Esophagus (tissue), 2 donors: ENCODE results near the gene UTS2R. TPM values are rescaled to one million over a fixed set of nuclear protein-coding genes. Genes with fewer than 3 reads are reported as not detected.

Source experiments
- H3K27ac ChIP-seq, 2 donors: one replicate each; pipeline ENCODE4 v1.5.1; 2013; ENCODE audit warnings: low read depth in 2 of 2, mild to moderate bottlenecking in 2 of 2, inconsistent platforms in 1 of 2, low read length in 1 of 2, moderate library complexity in 1 of 2
- H3K27me3 ChIP-seq, 2 donors: one replicate each; pipeline ENCODE4 v1.6.1; 2013; ENCODE audit warnings: low read length in 2 of 2, control low read depth in 1 of 2, mild to moderate bottlenecking in 1 of 2; ENCODE audit not compliant: insufficient read depth in 2 of 2, control insufficient read depth in 1 of 2
- H3K36me3 ChIP-seq, 2 donors: one replicate each; pipeline ENCODE4 v1.6.1; 2013; ENCODE audit warnings: low read length in 1 of 2; ENCODE audit not compliant: control insufficient read depth in 2 of 2, insufficient read depth in 2 of 2
- H3K4me1 ChIP-seq, 2 donors: one replicate each; pipeline ENCODE4 v1.6.1; 2013; ENCODE audit warnings: low read length in 1 of 2; ENCODE audit not compliant: control insufficient read depth in 2 of 2, insufficient read depth in 2 of 2
- H3K4me3 ChIP-seq, 2 donors: one replicate each; pipeline ENCODE4 v1.5.1; 2013; ENCODE audit warnings: low read length in 2 of 2, mild to moderate bottlenecking in 2 of 2, low read depth in 1 of 2, moderate library complexity in 1 of 2
- H3K9me3 ChIP-seq, 2 donors: one replicate each; pipeline ENCODE4 v1.6.1; 2013; ENCODE audit warnings: mild to moderate bottlenecking in 2 of 2, low read depth in 1 of 2, low read length in 1 of 2, moderate library complexity in 1 of 2; ENCODE audit not compliant: control insufficient read depth in 2 of 2, insufficient read depth in 1 of 2
- WGBS, 2 donors: extraction: QIAGEN DNeasy Blood & Tissue Kit; methylation state at CpG; one replicate each; pipeline ENCODE4 v1.1.7; 2013; 5-methylcytosine and 5-hydroxymethylcytosine counted together
- polyA plus RNA-seq, 2 donors: library from polyadenylated mRNA; stranded (reverse); fragments of 200-250 nt; gene quantifications; one replicate each; pipeline ENCODE4 v1.2.3, GENCODE V29; 2013
- donor health status: healthy with polysubstance abuse.
- donor health status: Bipolar disorder and iron deficiency.

UTS2R gene
- polyA plus RNA-seq, 2 donors, result not detected

GRCh38 chr17:82414548-82415281 is 43.1 kb downstream of the UTS2R start:
- peaks cover 0 to 5% of the 10 kb centered on the region in 2 donors for H3K36me3 ChIP-seq
- 24 to 26% methylated on average over 38 of the region's 38 CpGs for WGBS, 2 donors
- no peak overlapping the region for H3K27ac ChIP-seq
- H3K4me3 ChIP-seq, result no peak overlapping the region
- H3K9me3 ChIP-seq, result no peaks in the 10 kb centered on the region
- no peaks in the 10 kb centered on the region for H3K27me3 ChIP-seq
- peaks cover 2 to 3% of the 10 kb centered on the region in 2 donors for H3K4me1 ChIP-seq

GRCh38 chr17:82415336-82415735 is 43.8 kb downstream of the UTS2R start:
- Histone ChIP-seq H3K9me3 (no peaks in the 10 kb centered on the region), H3K4me3 (no peak overlapping the region), H3K36me3 (peaks cover 0 to 5% of the 10 kb centered on the region in 2 donors), H3K4me1 (peaks cover 2 to 3% of the 10 kb centered on the region in 2 donors), H3K27ac (no peak overlapping the region), H3K27me3 (no peaks in the 10 kb centered on the region)
- WGBS, 2 donors, result 92 to 94% methylated on average over 25 to 26 of the region's 26 CpGs

GRCh38 chr17:82415786-82416185 is 44.2 kb downstream of the UTS2R start:
- 89 to 92% methylated on average over 9 of the region's 9 CpGs for WGBS, 2 donors
- Histone ChIP-seq H3K27ac (no peak overlapping the region), H3K4me3 (no peak overlapping the region), H3K27me3 (no peaks in the 10 kb centered on the region), H3K36me3 (peaks cover 0 to 5% of the 10 kb centered on the region in 2 donors), H3K4me1 (peaks cover 2 to 3% of the 10 kb centered on the region in 2 donors), H3K9me3 (no peaks in the 10 kb centered on the region)

GRCh38 chr17:82416264-82416663 is 44.7 kb downstream of the UTS2R start:
- Histone ChIP-seq H3K27ac (no peak overlapping the region), H3K27me3 (no peaks in the 10 kb centered on the region), H3K36me3 (peaks cover 0 to 5% of the 10 kb centered on the region in 2 donors), H3K4me3 (no peak overlapping the region), H3K9me3 (no peaks in the 10 kb centered on the region), H3K4me1 (peaks cover 2 to 3% of the 10 kb centered on the region in 2 donors)
- 96 to 97% methylated on average over 4 of the region's 4 CpGs for WGBS, 2 donors

GRCh38 chr17:82416771-82417170 is 45.2 kb downstream of the UTS2R start:
- H3K27me3 ChIP-seq, result no peaks in the 10 kb centered on the region
- H3K9me3 ChIP-seq, result no peaks in the 10 kb centered on the region
- 86 to 92% methylated on average over 6 of the region's 6 CpGs for WGBS, 2 donors
- H3K36me3 ChIP-seq, result peaks cover 0 to 5% of the 10 kb centered on the region in 2 donors
- H3K4me3 ChIP-seq, result no peak overlapping the region
- peaks cover 2 to 3% of the 10 kb centered on the region in 2 donors for H3K4me1 ChIP-seq
- H3K27ac ChIP-seq, result no peak overlapping the region

GRCh38 chr17:82418001-82418986 is 46.7 kb downstream of the UTS2R start, which contains the start of the genes HEXD and OGFOD3:
TSS of gene HEXD (plus strand) at chr17:82418347. CDS start at chr17:82419800, 1,453 bp downstream.
TSS of gene OGFOD3 (minus strand) at chr17:82418586. CDS start at chr17:82418485, 101 bp downstream.
- peak within 1 kb of the TSS; percentile 62 to 98 for H3K4me3 ChIP-seq
- no peaks in the 10 kb centered on the region for H3K9me3 ChIP-seq
- peaks cover 2 to 3% of the 10 kb centered on the region in 2 donors for H3K4me1 ChIP-seq
- 1% methylated on average over 96 to 108 of the region's 108 CpGs for WGBS, 2 donors
- peaks cover 0 to 3% of the 10 kb centered on the region in 2 donors for H3K36me3 ChIP-seq
- peak within 1 kb of the TSS; percentile 93 to 95 for H3K27ac ChIP-seq
- no peaks in the 10 kb centered on the region for H3K27me3 ChIP-seq

GRCh38 chr17:82419540-82419939 is 48.0 kb downstream of the UTS2R start:
- Histone ChIP-seq H3K27ac (no peak overlapping the region), H3K27me3 (no peaks in the 10 kb centered on the region), H3K4me1 (peaks cover 2 to 3% of the 10 kb centered on the region in 2 donors), H3K9me3 (no peaks in the 10 kb centered on the region), H3K4me3 (peak overlapping the region in 1 of 2 donors; percentile 62), H3K36me3 (no peaks in the 10 kb centered on the region)
- 70 to 80% methylated on average over 2 of the region's 2 CpGs for WGBS, 2 donors

- WGBS, 2 donors, result 86 to 88% methylated on average over 25 of the region's 25 CpGs
- Histone ChIP-seq H3K4me3 (no peak overlapping the region), H3K27me3 (no peaks in the 10 kb centered on the region), H3K4me1 (no peaks in the 10 kb centered on the region), H3K27ac (no peak overlapping the region), H3K36me3 (no peaks in the 10 kb centered on the region), H3K9me3 (no peaks in the 10 kb centered on the region)
Measured at GRCh38 chr17:82424001-82424862, 52.7 kb downstream of the UTS2R start.

- WGBS, 2 donors, result 97 to 100% methylated on average over 2 of the region's 2 CpGs
- Histone ChIP-seq H3K36me3 (no peaks in the 10 kb centered on the region), H3K4me1 (no peaks in the 10 kb centered on the region), H3K9me3 (no peaks in the 10 kb centered on the region), H3K27ac (no peak overlapping the region), H3K27me3 (no peaks in the 10 kb centered on the region), H3K4me3 (no peak overlapping the region)
Measured at GRCh38 chr17:82424863-82425159, 53.2 kb downstream of the UTS2R start.
